Gastrocnemius medialis (tissue), 4 donors: ENCODE data around the gene SHROOM3.

Experiments used
- POLR2A ChIP-seq, 2 donors: fragments of 450-650 bp; IDR thresholded peaks; one replicate each; pipeline ENCODE4 v1.6.1; 2017; ENCODE audit warnings: antibody characterized with exemption in 2 of 2, mild to moderate bottlenecking in 2 of 2, moderate library complexity in 2 of 2
- TF ChIP-seq, protein P1 (sequence below), 5 experiments: fragments of 450-650 bp in 3 of 5; fragments of 200-600 bp in 2 of 5; sonication (generic) in 2 of 5; IDR thresholded peaks in 4 of 5; conservative IDR thresholded peaks in 1 of 5; 1 replicate in 4 of 5; 2 replicates in 1 of 5; pipeline ENCODE4 v1.5.1; 2016 to 2019; ENCODE audit warnings: antibody characterized with exemption in 5 of 5, mild to moderate bottlenecking in 3 of 5, moderate library complexity in 3 of 5

GRCh38 chr4:76790377-76790776, 355.3 kb downstream of the SHROOM3 start:
- TF ChIP-seq, protein P1, sequence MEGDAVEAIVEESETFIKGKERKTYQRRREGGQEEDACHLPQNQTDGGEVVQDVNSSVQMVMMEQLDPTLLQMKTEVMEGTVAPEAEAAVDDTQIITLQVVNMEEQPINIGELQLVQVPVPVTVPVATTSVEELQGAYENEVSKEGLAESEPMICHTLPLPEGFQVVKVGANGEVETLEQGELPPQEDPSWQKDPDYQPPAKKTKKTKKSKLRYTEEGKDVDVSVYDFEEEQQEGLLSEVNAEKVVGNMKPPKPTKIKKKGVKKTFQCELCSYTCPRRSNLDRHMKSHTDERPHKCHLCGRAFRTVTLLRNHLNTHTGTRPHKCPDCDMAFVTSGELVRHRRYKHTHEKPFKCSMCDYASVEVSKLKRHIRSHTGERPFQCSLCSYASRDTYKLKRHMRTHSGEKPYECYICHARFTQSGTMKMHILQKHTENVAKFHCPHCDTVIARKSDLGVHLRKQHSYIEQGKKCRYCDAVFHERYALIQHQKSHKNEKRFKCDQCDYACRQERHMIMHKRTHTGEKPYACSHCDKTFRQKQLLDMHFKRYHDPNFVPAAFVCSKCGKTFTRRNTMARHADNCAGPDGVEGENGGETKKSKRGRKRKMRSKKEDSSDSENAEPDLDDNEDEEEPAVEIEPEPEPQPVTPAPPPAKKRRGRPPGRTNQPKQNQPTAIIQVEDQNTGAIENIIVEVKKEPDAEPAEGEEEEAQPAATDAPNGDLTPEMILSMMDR (IDR thresholded peaks at IDR 0.05 in 4 of 5, conservative IDR thresholded peaks at IDR 0.05 in 1 of 5): no peak
- TF ChIP-seq POLR2A (IDR thresholded peaks at IDR 0.05): no peak
